SK-N-SH treated with all-trans-retinoic acid at 6 μM for 48 hours (cell line): Measurements from ENCODE around the gene EGLN2.

Experiments
- ARNTL ChIP-seq: fragments of 450-650 bp; formaldehyde crosslinking; IDR thresholded peaks from 2 replicates; pipeline ENCODE4 v1.5.0; 2020; ENCODE audit warnings: low read depth, mild to moderate bottlenecking, moderate library complexity, borderline replicate concordance
- CSDC2 ChIP-seq: fragments of 250-450 bp; sonication (Bioruptor Pico); IDR thresholded peaks from 2 replicates; pipeline ENCODE4 v1.5.0; 2020; ENCODE audit warnings: mild to moderate bottlenecking, moderate library complexity
- GLIS3 ChIP-seq: fragments of 250-450 bp; sonication (Bioruptor Pico); IDR thresholded peaks from 2 replicates; pipeline ENCODE4 v1.5.0; 2020; ENCODE audit warnings: mild to moderate bottlenecking, moderate library complexity
- PATZ1 ChIP-seq: fragments of 250-450 bp; sonication (Bioruptor Pico); IDR thresholded peaks from 2 replicates; pipeline ENCODE4 v1.8.0; 2020; ENCODE audit warnings: mild to moderate bottlenecking, moderate library complexity, borderline replicate concordance
- PPARA ChIP-seq: fragments of 250-450 bp; sonication (Bioruptor Pico); IDR thresholded peaks from 2 replicates; pipeline ENCODE4 v1.5.0; 2020; ENCODE audit warnings: mild to moderate bottlenecking, borderline replicate concordance
- TOX ChIP-seq: fragments of 250-450 bp; sonication (Bioruptor Pico); IDR thresholded peaks from 2 replicates; pipeline ENCODE4 v1.8.0; 2021; ENCODE audit warnings: mild to moderate bottlenecking, moderate library complexity, borderline replicate concordance
- ZFP3 ChIP-seq: fragments of 250-450 bp; sonication (Bioruptor Pico); IDR thresholded peaks from 2 replicates; pipeline ENCODE4 v1.5.0; 2020; ENCODE audit warnings: mild to moderate bottlenecking, moderate library complexity
- ZNF565 ChIP-seq: fragments of 450-650 bp; formaldehyde crosslinking; conservative IDR thresholded peaks from 2 replicates; pipeline ENCODE4 v1.5.0; 2020; ENCODE audit warnings: low read depth, mild to moderate bottlenecking, moderate library complexity
- ZNF70 ChIP-seq: fragments of 450-650 bp; formaldehyde crosslinking; IDR thresholded peaks from 2 replicates; pipeline ENCODE4 v1.5.0; 2020; ENCODE audit warnings: mild to moderate bottlenecking, moderate library complexity
- TF ChIP-seq, protein P1 (sequence below): fragments of 250-450 bp; sonication (Bioruptor Pico); IDR thresholded peaks from 2 replicates; pipeline ENCODE4 v1.5.0; 2020; ENCODE audit warnings: mild to moderate bottlenecking, moderate library complexity

GRCh38 chr19:40805258-40805868 lies 6.4 kb downstream of the EGLN2 start:
- TF ChIP-seq ZNF565 (no peak), ARNTL (CRISPR knock-in tag) (no peak), ZNF70 (CRISPR knock-in tag) (no peak), GLIS3 (no peak), PPARA (CRISPR knock-in tag) (no peak), ZFP3 (CRISPR knock-in tag) (no peak), PATZ1 (CRISPR knock-in tag) (no peak), TOX (CRISPR knock-in tag) (no peak), CSDC2 (CRISPR knock-in tag) (no peak)
- TF ChIP-seq, protein P1, sequence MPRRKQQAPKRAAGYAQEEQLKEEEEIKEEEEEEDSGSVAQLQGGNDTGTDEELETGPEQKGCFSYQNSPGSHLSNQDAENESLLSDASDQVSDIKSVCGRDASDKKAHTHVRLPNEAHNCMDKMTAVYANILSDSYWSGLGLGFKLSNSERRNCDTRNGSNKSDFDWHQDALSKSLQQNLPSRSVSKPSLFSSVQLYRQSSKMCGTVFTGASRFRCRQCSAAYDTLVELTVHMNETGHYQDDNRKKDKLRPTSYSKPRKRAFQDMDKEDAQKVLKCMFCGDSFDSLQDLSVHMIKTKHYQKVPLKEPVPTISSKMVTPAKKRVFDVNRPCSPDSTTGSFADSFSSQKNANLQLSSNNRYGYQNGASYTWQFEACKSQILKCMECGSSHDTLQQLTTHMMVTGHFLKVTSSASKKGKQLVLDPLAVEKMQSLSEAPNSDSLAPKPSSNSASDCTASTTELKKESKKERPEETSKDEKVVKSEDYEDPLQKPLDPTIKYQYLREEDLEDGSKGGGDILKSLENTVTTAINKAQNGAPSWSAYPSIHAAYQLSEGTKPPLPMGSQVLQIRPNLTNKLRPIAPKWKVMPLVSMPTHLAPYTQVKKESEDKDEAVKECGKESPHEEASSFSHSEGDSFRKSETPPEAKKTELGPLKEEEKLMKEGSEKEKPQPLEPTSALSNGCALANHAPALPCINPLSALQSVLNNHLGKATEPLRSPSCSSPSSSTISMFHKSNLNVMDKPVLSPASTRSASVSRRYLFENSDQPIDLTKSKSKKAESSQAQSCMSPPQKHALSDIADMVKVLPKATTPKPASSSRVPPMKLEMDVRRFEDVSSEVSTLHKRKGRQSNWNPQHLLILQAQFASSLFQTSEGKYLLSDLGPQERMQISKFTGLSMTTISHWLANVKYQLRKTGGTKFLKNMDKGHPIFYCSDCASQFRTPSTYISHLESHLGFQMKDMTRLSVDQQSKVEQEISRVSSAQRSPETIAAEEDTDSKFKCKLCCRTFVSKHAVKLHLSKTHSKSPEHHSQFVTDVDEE (CRISPR knock-in tag) = no peak
